GM12801 (cell line): ENCODE measurements around the gene NEU4.

Experiments
- CTCF ChIP-seq: IDR thresholded peaks from one replicate; pipeline ENCODE4 v1.5.1; 2011; ENCODE audit warnings: control low read depth; ENCODE audit not compliant: insufficient read length; ENCODE audit errors: extremely low read depth

The NEU4 gene

GRCh38 chr2:241809383-241810306, 652 bp downstream of the NEU4 start:
- no peak for TF ChIP-seq CTCF

GRCh38 chr2:241810307-241811200, 1.6 kb downstream of the NEU4 start:
- TF ChIP-seq CTCF, result no peak

- no peak for TF ChIP-seq CTCF
Observed at GRCh38 chr2:241811201-241811951, 2.4 kb downstream of the NEU4 start.

- TF ChIP-seq CTCF, result no peak
Observed at GRCh38 chr2:241811952-241812729, 3.1 kb downstream of the NEU4 start.

GRCh38 chr2:241812730-241813643, 4.0 kb downstream of the NEU4 start:
- TF ChIP-seq CTCF, result no peak
